Measurements from ENCODE around the gene TBC1D24. TPM values are rescaled to one million over a fixed set of nuclear protein-coding genes. Genes with fewer than 3 reads are reported as not detected.

Gene TBC1D24
- total and polyA plus RNA-seq, 9 of the 15 experiments (the other 6 are each of a cell fraction or from before 2014, with no cell fraction given): 1.7 to 22.6 (median 7.2) TPM

DNA sequence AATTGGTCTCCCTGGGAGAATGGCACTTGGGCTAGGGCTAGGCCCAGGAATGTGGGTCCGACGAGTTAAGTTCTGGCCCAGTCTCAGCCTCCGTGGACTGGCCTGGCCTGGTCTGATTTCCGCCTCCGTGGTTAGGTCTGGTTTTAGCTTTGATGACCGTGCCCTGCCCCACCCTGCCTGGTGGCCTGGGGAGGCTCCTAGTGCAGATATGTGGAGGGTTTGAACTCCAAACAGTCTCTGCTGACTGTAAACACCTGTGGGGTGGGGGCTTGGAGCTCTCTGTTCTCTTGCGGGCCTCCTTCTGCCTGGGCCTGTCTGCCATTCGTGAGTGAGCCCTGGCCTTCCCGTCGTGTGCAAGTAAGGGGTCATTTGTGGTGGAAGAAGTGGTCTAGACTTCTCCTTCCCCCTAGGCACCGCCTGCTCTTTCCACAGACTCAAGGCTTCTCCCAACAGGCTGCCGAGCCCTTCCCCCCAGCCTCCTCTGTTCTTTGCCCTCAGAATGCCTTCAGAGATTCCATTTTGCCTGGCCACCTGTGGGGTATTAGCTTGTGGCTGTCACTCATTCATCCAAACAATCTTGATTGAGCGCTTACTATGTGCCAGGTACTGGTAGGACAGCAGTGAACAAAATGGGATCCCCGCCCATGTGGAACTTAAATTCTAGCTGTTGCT lies 40.4 kb downstream of the TBC1D24 start:
- WGBS (ENCODE audit: insufficient coverage, low coverage, missing lambda C conversion rate): 9% methylated on average over 13 of the region's 14 CpGs
- in situ Hi-C loops (cut with MboI): no loop called here
- 0 out of 2 replicates have a peak, but pooled peaks have one; percentile 5 for TF ChIP-seq RBFOX2 (IDR thresholded peaks at IDR 0.05; ENCODE audit: low read depth, low read length)
- TF ChIP-seq GABPB1 (CRISPR knock-in tag; IDR thresholded peaks at IDR 0.05): peak; percentile 31; the same call in 1 of the 2 replicates
- TF ChIP-seq ZC3H8 (IDR thresholded peaks at IDR 0.05): no peak
- TF ChIP-seq, protein P1, sequence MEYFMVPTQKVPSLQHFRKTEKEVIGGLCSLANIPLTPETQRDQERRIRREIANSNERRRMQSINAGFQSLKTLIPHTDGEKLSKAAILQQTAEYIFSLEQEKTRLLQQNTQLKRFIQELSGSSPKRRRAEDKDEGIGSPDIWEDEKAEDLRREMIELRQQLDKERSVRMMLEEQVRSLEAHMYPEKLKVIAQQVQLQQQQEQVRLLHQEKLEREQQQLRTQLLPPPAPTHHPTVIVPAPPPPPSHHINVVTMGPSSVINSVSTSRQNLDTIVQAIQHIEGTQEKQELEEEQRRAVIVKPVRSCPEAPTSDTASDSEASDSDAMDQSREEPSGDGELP (CRISPR knock-in tag; IDR thresholded peaks at IDR 0.05; ENCODE audit: borderline replicate concordance): peak; percentile 10; the same call in 1 of the 2 replicates
- TF ChIP-seq TEAD4 (IDR thresholded peaks at IDR 0.05; ENCODE audit: low read length): peak; percentile 22; the same call in 1 of the 2 replicates
- no peak for TF ChIP-seq TEAD4 (CRISPR knock-in tag; IDR thresholded peaks at IDR 0.05; ENCODE audit: borderline replicate concordance)
- TF ChIP-seq, protein P2, sequence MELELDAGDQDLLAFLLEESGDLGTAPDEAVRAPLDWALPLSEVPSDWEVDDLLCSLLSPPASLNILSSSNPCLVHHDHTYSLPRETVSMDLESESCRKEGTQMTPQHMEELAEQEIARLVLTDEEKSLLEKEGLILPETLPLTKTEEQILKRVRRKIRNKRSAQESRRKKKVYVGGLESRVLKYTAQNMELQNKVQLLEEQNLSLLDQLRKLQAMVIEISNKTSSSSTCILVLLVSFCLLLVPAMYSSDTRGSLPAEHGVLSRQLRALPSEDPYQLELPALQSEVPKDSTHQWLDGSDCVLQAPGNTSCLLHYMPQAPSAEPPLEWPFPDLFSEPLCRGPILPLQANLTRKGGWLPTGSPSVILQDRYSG (tag; conservative IDR thresholded peaks at IDR 0.05; ENCODE audit: low read depth): no peak
- TF ChIP-seq CHD1 (IDR thresholded peaks at IDR 0.05; ENCODE audit: low read length): peak; percentile 0
- no peak for TF ChIP-seq TRIM24 (IDR thresholded peaks at IDR 0.05)
- TF ChIP-seq, protein P3, sequence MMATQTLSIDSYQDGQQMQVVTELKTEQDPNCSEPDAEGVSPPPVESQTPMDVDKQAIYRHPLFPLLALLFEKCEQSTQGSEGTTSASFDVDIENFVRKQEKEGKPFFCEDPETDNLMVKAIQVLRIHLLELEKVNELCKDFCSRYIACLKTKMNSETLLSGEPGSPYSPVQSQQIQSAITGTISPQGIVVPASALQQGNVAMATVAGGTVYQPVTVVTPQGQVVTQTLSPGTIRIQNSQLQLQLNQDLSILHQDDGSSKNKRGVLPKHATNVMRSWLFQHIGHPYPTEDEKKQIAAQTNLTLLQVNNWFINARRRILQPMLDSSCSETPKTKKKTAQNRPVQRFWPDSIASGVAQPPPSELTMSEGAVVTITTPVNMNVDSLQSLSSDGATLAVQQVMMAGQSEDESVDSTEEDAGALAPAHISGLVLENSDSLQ (IDR thresholded peaks at IDR 0.05): peak; percentile 67
- 0 out of 2 replicates have a peak, but pooled peaks have one; percentile 15 for TF ChIP-seq ZBTB7A (IDR thresholded peaks at IDR 0.05; ENCODE audit: borderline replicate concordance, control insufficient read depth, low read depth, low read length)
- peak; percentile 51; the same call in 1 of the 2 replicates for TF ChIP-seq ZFX (CRISPR knock-in tag; IDR thresholded peaks at IDR 0.05)

More for the DNA sequence above, 40.4 kb downstream of the TBC1D24 start:
- POLR2A ChIA-PET: interaction anchor here (0.6 to 2.1 kb wide), 12 partner anchors 9 to 493 kb away, joined by 3 to 9 read pairs (median 3); partner anchors contain the start of genes NTHL1, TBC1D24, TRAF7 and TSC2
- Histone ChIP-seq H3K4me1 (replicated peaks in 1 of 2; ENCODE audit: control insufficient read depth in 2 of 2, insufficient read depth in 2 of 2, low read length in 2 of 2) (peaks cover 57 to 92% of the 10 kb centered on the region in 2 experiments), H2AFZ (ENCODE audit: low read depth, low read length) (no peak overlapping the region), H3K4me2 (ENCODE audit: insufficient read depth, low read length) (peak overlapping the region; percentile 94), H3K9ac (ENCODE audit: insufficient read depth in 1 of 2, low read depth in 2 of 2, low read length in 2 of 2) (peak overlapping the region; percentile 90 to 96), H3K9me3 (replicated peaks; ENCODE audit: control insufficient read depth, insufficient read depth, low read depth, low read length) (no peaks in the 10 kb centered on the region), H3K27ac (ENCODE audit: extremely low read depth, low read depth, low read length) (peak overlapping the region; percentile 96), H3K4me3 (peak overlapping the region; percentile 98), H3K36me3 (ENCODE audit: control insufficient read depth, insufficient read depth, low read length) (peaks cover 42% of the 10 kb centered on the region), H3K27me3 (ENCODE audit: control insufficient read depth in 2 of 2, insufficient read depth in 2 of 2, low read length in 2 of 2) (no peaks in the 10 kb centered on the region), H3K79me2 (ENCODE audit: control insufficient read depth, insufficient read depth, low read length) (peaks cover 67% of the 10 kb centered on the region), H4K20me1 (replicated peaks; ENCODE audit: control insufficient read depth, insufficient read depth, low read length) (peaks cover 46% of the 10 kb centered on the region), H3K9me1 (ENCODE audit: control insufficient read depth, insufficient read depth, low read length) (peaks cover 8% of the 10 kb centered on the region)
- peak in 2 of 4 experiments; percentile 46 to 64 for DNase-seq (ENCODE audit: extremely low read depth in 1 of 4, low spot score in 3 of 4)
- no peak for FAIRE-seq
- BruUV-seq (replicated peaks): no TSS peak
- intact Hi-C loops (cut with micrococcal nuclease): no loop called here
- CTCF ChIA-PET (ENCODE audit: low intra/inter-chr PET ratio): no interaction called here
- ATAC-seq: peak; percentile 18
